ENCODE measurements around the gene HS2ST1. TPM values are rescaled to one million over a fixed set of nuclear protein-coding genes. Genes with fewer than 3 reads are reported as not detected.
"Not testable (repeated sequence)": the region's sequence is repeated elsewhere in the genome, so short reads cannot be mapped to it uniquely, and the experiment has no call there.

HS2ST1 gene
- total RNA-seq, 1 donor from 2014 or later = 11.5 TPM

GRCh38 chr1:86988835-86989234 lies 74.4 kb downstream of the HS2ST1 start:
- H3K27me3 ChIP-seq = no peaks in the 10 kb centered on the region
- no peak overlapping the region for H3K4me3 ChIP-seq
- intact Hi-C loops (cut with DNase I) = no loop called here
- no peaks in the 10 kb centered on the region for H3K9me3 ChIP-seq
- TF ChIP-seq POLR2AphosphoS5 (IDR thresholded peaks at IDR 0.05; ENCODE audit: insufficient read depth in 1 of 2, low read depth in 1 of 2) = no peak
- DNase-seq (ENCODE audit: extremely low spot score in 2 of 2) = no peak
- H3K4me1 ChIP-seq = no peaks in the 10 kb centered on the region
- H3K27ac ChIP-seq = no peak overlapping the region
- H3K36me3 ChIP-seq = no peaks in the 10 kb centered on the region

- H3K9me3 ChIP-seq; H3K4me1 ChIP-seq; intact Hi-C loops (cut with DNase I); DNase-seq (ENCODE audit: extremely low spot score in 2 of 2); H3K4me3 ChIP-seq; H3K27me3 ChIP-seq; H3K36me3 ChIP-seq; H3K27ac ChIP-seq: not testable (repeated sequence)
These were observed 75.3 kb downstream of the HS2ST1 start for GRCh38 chr1:86989690-86990089.

GRCh38 chr1:86990826-86991225 lies 76.4 kb downstream of the HS2ST1 start:
- intact Hi-C loops (cut with DNase I) = no loop called here
- DNase-seq (ENCODE audit: extremely low spot score in 2 of 2) = no peak
- no peaks in the 10 kb centered on the region for H3K36me3 ChIP-seq
- H3K27me3 ChIP-seq = no peaks in the 10 kb centered on the region
- TF ChIP-seq CTCF (IDR thresholded peaks at IDR 0.05) (no peak), POLR2AphosphoS5 (IDR thresholded peaks at IDR 0.05; ENCODE audit: insufficient read depth in 1 of 2, low read depth in 1 of 2) (no peak), POLR2A (IDR thresholded peaks at IDR 0.05) (no peak)
- H3K9me3 ChIP-seq = no peaks in the 10 kb centered on the region
- no peak overlapping the region for H3K27ac ChIP-seq
- no peaks in the 10 kb centered on the region for H3K4me1 ChIP-seq
- H3K4me3 ChIP-seq = no peak overlapping the region

- Histone ChIP-seq H3K27me3 (no peaks in the 10 kb centered on the region), H3K4me1 (no peaks in the 10 kb centered on the region), H3K9me3 (no peaks in the 10 kb centered on the region), H3K27ac (no peak overlapping the region), H3K36me3 (no peaks in the 10 kb centered on the region), H3K4me3 (no peak overlapping the region)
- DNase-seq (ENCODE audit: extremely low spot score in 2 of 2) = no peak
- intact Hi-C loops (cut with DNase I) = no loop called here
- TF ChIP-seq POLR2AphosphoS5 (IDR thresholded peaks at IDR 0.05; ENCODE audit: insufficient read depth in 1 of 2, low read depth in 1 of 2) (no peak), CTCF (IDR thresholded peaks at IDR 0.05) (no peak), POLR2A (IDR thresholded peaks at IDR 0.05) (no peak)
These were observed 77.2 kb downstream of the HS2ST1 start for GRCh38 chr1:86991549-86992186.

GRCh38 chr1:86992861-86993260 lies 78.4 kb downstream of the HS2ST1 start:
- Histone ChIP-seq H3K36me3 (no peaks in the 10 kb centered on the region), H3K27ac (no peak overlapping the region), H3K9me3 (no peaks in the 10 kb centered on the region), H3K4me1 (no peaks in the 10 kb centered on the region), H3K4me3 (no peak overlapping the region), H3K27me3 (no peaks in the 10 kb centered on the region)
- intact Hi-C loops (cut with DNase I) = no loop called here
- no peak for DNase-seq (ENCODE audit: extremely low spot score in 2 of 2)
- TF ChIP-seq POLR2A (IDR thresholded peaks at IDR 0.05) = no peak
- no peak for TF ChIP-seq POLR2AphosphoS5 (IDR thresholded peaks at IDR 0.05; ENCODE audit: insufficient read depth in 1 of 2, low read depth in 1 of 2)
- no peak for TF ChIP-seq CTCF (IDR thresholded peaks at IDR 0.05)

- Histone ChIP-seq H3K4me1 (no peaks in the 10 kb centered on the region), H3K27me3 (no peaks in the 10 kb centered on the region), H3K36me3 (no peaks in the 10 kb centered on the region), H3K4me3 (no peak overlapping the region), H3K9me3 (no peaks in the 10 kb centered on the region), H3K27ac (no peak overlapping the region)
- TF ChIP-seq POLR2A (IDR thresholded peaks at IDR 0.05) (no peak), POLR2AphosphoS5 (IDR thresholded peaks at IDR 0.05; ENCODE audit: insufficient read depth in 1 of 2, low read depth in 1 of 2) (no peak)
- intact Hi-C loops (cut with DNase I) = no loop called here
- DNase-seq (ENCODE audit: extremely low spot score in 2 of 2) = no peak
These were observed 79.0 kb downstream of the HS2ST1 start for GRCh38 chr1:86993269-86993985.

All from vagina (tissue), 2 donors.